ENCODE data around the gene NDST1.

GRCh38 chr5:150515446-150515845 is 7.5 kb downstream of the NDST1 start:
- TF ChIP-seq REST (IDR thresholded peaks at IDR 0.05; ENCODE audit: low read depth, low read length) (no peak), CTCF (IDR thresholded peaks at IDR 0.05) (no peak), EP300 (IDR thresholded peaks at IDR 0.05; ENCODE audit: borderline replicate concordance in 1 of 2, low read depth in 1 of 2, low read length in 1 of 2) (no peak), POLR2AphosphoS5 (IDR thresholded peaks at IDR 0.05; ENCODE audit: low read depth, low read length) (no peak), RFX5 (IDR thresholded peaks at IDR 0.05; ENCODE audit: low read length) (no peak), ZBTB33 (IDR thresholded peaks at IDR 0.05; ENCODE audit: borderline replicate concordance, low read depth) (no peak), TAF1 (IDR thresholded peaks at IDR 0.05; ENCODE audit: borderline replicate concordance, low read depth, low read length) (no peak), USF2 (IDR thresholded peaks at IDR 0.05; ENCODE audit: borderline replicate concordance, low read depth, low read length) (no peak), MXI1 (IDR thresholded peaks at IDR 0.05; ENCODE audit: low read depth, low read length) (no peak), FOXJ3 (CRISPR knock-in tag; IDR thresholded peaks at IDR 0.05) (no peak), NFIC (IDR thresholded peaks at IDR 0.05; ENCODE audit: borderline replicate concordance) (no peak), TEAD4 (IDR thresholded peaks at IDR 0.05; ENCODE audit: borderline replicate concordance, insufficient read depth) (no peak), EZH2phosphoT487 (IDR thresholded peaks at IDR 0.05; ENCODE audit: borderline replicate concordance, low read depth) (no peak), RAD21 (IDR thresholded peaks at IDR 0.05; ENCODE audit: low read length) (no peak)
